Fibroblast of skin of abdomen (primary cell): ENCODE results near the gene ZC3H15.

Experiments used
- DNase-seq: peaks from one replicate; pipeline ENCODE4 v3.0.0-alpha.2; 2013

The ZC3H15 gene

GRCh38 chr2:186544255-186544675 is 58.2 kb downstream of the ZC3H15 start:
- peak; percentile 90 for DNase-seq

GRCh38 chr2:186546846-186547245 is 60.8 kb downstream of the ZC3H15 start:
- no peak for DNase-seq

- DNase-seq: peak; percentile 82
Measured at GRCh38 chr2:186551323-186552050, 65.4 kb downstream of the ZC3H15 start.

- DNase-seq: peak; percentile 58
Measured at GRCh38 chr2:186554429-186554828, 68.4 kb downstream of the ZC3H15 start.

GRCh38 chr2:186554850-186555671 is 69.0 kb downstream of the ZC3H15 start:
- DNase-seq: no peak

GRCh38 chr2:186558512-186559276 is 72.6 kb downstream of the ZC3H15 start:
- peak; percentile 48 for DNase-seq
